H54 (cell line): ENCODE data around the gene INPP5B.
"Not testable (repeated sequence)": the region's sequence is repeated elsewhere in the genome, so short reads cannot be mapped to it uniquely, and the experiment has no call there.

Experiments
- DNase-seq: peaks from one replicate; pipeline ENCODE4 v3.0.0; 2011; ENCODE audit warnings: low spot score, mixed read lengths; ENCODE audit not compliant: insufficient read length
- FAIRE-seq: peaks from 3 replicates; lab custom pipeline; 2011; peaks lifted over from hg19 to GRCh38; lab: Jason Lieb, UNC
- POLR2A ChIP-seq: IDR thresholded peaks from 2 replicates; pipeline ENCODE4 v1.6.1; 2011; ENCODE audit warnings: low read depth, mild to moderate bottlenecking, low read length

INPP5B gene

DNA sequence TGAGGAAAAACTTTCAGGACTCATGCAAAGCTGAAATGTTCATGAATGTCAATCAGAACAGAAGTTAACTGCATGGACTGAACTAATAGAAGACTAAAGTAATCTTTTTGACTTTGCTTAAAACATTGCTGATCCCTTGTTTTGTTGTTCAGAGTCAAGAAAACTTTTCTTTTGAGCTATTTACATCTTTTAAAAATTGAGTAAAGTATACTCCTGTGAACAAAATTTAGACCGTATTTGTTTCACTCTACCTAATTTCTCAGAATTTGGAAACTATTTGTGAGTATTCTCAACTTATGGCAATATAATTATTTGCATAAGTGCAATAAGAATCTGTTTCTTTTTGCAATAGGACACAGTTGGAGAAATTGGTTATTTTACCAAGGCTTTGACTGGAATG, 41.1 kb downstream of the INPP5B start:
- no peak for FAIRE-seq
- no peak for DNase-seq
- TF ChIP-seq POLR2A = no peak

DNA sequence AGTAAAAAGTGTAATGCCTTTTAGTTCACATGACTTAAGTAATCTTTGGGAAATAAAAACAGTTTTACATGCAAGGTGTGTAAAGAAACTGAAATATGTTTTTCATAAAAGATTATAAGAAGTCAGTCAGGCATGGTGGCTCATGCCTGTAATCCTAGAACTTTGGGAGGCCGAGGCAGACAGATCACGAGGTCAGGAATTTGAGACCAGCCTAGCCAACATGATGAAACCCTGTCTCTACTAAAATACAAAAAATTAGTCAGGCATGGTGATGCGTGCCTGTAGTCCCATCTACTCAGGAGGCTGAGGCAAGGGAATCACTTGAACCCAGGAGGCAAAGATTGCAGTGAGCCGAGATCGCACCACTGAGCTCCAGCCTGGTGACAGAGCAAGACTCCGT, 42.9 kb downstream of the INPP5B start:
- not testable (repeated sequence) for FAIRE-seq, DNase-seq

GRCh38 chr1:37902983-37903382, 43.9 kb downstream of the INPP5B start:
- no peak for TF ChIP-seq POLR2A
- no peak for DNase-seq
- no peak for FAIRE-seq

DNA sequence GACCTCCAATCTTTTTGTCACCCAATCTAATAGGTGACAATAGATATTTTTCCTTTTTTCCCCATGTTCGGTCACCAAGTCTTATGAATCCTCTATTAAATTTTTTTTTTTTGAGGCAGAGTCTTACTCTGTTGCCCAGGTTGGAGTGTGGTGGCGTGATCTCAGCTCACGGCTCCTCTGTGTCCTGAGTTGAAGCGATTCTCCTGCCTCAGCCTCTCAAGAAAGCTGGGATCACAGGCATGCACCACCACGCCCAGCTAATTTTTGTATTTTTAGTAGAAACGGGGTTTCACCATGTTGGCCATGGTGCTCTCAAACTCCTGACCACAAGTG, 45.0 kb downstream of the INPP5B start:
- DNase-seq = no peak
- no peak for TF ChIP-seq POLR2A
- FAIRE-seq = no peak

GRCh38 chr1:37901191-37901892, 45.5 kb downstream of the INPP5B start:
- FAIRE-seq = no peak
- no peak for TF ChIP-seq POLR2A
- DNase-seq = no peak

- FAIRE-seq = not testable (repeated sequence)
These were observed 49.3 kb downstream of the INPP5B start for GRCh38 chr1:37897563-37897962.

DNA sequence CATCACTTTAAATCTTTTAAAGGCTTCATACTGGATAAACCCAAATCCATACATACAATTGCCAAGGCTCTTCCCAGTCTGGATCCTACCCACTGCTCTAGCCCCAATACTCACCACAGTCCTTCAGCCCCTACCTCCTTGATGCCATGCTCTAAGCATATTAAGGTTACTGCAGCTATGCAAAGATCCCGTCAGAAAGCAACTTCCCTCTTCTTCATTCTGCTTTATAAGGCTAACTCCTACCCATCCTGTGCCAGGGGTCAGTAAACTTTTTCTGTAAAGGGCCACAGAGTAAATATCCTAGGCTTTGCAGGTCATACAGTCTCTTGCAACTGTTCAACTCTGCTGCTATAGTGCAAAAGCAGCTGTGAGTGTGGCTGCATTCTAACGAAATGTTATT, 53.2 kb downstream of the INPP5B start:
- no peak for TF ChIP-seq POLR2A
- no peak for FAIRE-seq
- DNase-seq = no peak

More at GRCh38 chr1:37897563-37897962, 49.3 kb downstream of the INPP5B start:
- DNase-seq = not testable (repeated sequence)

- no peak for FAIRE-seq
- TF ChIP-seq POLR2A = no peak
These were observed 54.5 kb downstream of the INPP5B start for GRCh38 chr1:37892151-37893047.

GRCh38 chr1:37890378-37891014, 56.4 kb downstream of the INPP5B start:
- no peak for FAIRE-seq
- DNase-seq = peak; percentile 22
- TF ChIP-seq POLR2A = no peak

More at GRCh38 chr1:37892151-37893047, 54.5 kb downstream of the INPP5B start:
- no peak for DNase-seq

- FAIRE-seq (no peak), DNase-seq (no peak)
- no peak for TF ChIP-seq POLR2A
These were observed 58.7 kb downstream of the INPP5B start for GRCh38 chr1:37888022-37888700.

GRCh38 chr1:37884145-37884544, 62.7 kb downstream of the INPP5B start:
- FAIRE-seq (no peak), DNase-seq (no peak)
- no peak for TF ChIP-seq POLR2A

DNA sequence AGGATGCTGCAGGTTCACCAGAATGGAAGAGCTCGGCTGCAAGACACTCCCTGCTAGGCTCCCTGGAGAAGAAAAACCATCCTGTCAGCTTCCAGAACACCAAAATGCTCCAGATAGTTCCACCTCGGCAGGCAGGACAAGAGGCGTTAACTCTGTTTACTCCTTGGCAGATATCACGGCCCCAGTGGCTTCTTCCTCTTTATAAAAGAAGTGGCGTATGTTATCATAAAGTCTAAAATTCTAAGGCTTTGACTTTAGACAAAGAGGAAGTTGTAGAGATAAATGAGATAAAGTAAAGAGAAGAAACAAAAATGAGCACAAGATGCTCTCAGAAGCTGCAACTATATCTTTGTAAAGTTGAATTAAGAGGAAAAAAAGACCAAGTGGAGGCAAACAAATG, 63.2 kb downstream of the INPP5B start:
- TF ChIP-seq POLR2A = no peak
- FAIRE-seq (no peak), DNase-seq (no peak)

- DNase-seq (no peak), FAIRE-seq (no peak)
- TF ChIP-seq POLR2A = no peak
These were observed 67.0 kb downstream of the INPP5B start for GRCh38 chr1:37879865-37880264.

- TF ChIP-seq POLR2A = no peak
- DNase-seq (no peak), FAIRE-seq (no peak)
These were observed 68.8 kb downstream of the INPP5B start for GRCh38 chr1:37878071-37878470.
